Urothelium cell line (cell line): ENCODE measurements around the gene SYT10.
"Not testable (repeated sequence)": the region's sequence is repeated elsewhere in the genome, so short reads cannot be mapped to it uniquely, and the experiment has no call there.

ENCODE experiments used
- DNase-seq: peaks from one replicate; pipeline ENCODE4 v3.0.0; 2011; ENCODE audit warnings: low spot score, mixed read lengths
- FAIRE-seq: peaks from 2 replicates; lab custom pipeline; 2011; peaks lifted over from hg19 to GRCh38; lab: Jason Lieb, UNC

SYT10 gene

GRCh38 chr12:33370318-33370717 is 69.3 kb downstream of the SYT10 start:
- DNase-seq (no peak), FAIRE-seq (no peak)

GRCh38 chr12:33357181-33357580 is 82.4 kb downstream of the SYT10 start:
- FAIRE-seq: no peak

GRCh38 chr12:33349791-33350190 is 89.8 kb downstream of the SYT10 start:
- no peak for FAIRE-seq
- no peak for DNase-seq

More at GRCh38 chr12:33357181-33357580, 82.4 kb downstream of the SYT10 start:
- no peak for DNase-seq

DNA sequence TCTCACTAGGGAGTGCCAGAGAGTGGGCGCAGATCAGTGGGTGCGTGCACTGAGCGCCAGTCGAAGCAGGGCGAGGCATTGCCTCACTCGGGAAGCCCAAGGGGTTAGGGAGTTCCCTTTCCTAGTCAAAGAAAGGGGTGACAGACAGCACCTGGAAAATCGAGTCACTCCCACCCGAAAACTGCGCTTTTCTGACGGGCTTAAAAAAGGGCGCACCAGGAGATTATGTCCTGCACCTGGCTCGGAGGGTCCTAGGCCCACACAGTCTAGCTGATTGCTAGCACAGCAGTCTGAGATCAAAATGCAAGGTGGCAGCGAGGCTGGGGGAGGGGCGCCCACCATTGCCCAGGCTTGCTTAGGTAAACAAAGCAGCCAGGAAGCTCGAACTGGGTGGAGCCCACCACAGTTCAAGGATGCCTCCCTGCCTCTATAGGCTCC is 107.6 kb downstream of the SYT10 start:
- FAIRE-seq, DNase-seq: not testable (repeated sequence)

GRCh38 chr12:33330940-33331339 is 108.7 kb downstream of the SYT10 start:
- DNase-seq: no peak
- no peak for FAIRE-seq
